HG03060 (cell line): ENCODE results near the gene WDR74.
"Not testable (repeated sequence)": the region's sequence is repeated elsewhere in the genome, so short reads cannot be mapped to it uniquely, and the experiment has no call there.

Experiments
- ATAC-seq: cut with Tn5 transposase; IDR thresholded peaks from one replicate; pipeline ENCODE4 v1.9.1; 2021; ENCODE audit warnings: low read depth, moderate number of reproducible peaks; ENCODE audit not compliant: unreplicated experiment

WDR74 gene

DNA sequence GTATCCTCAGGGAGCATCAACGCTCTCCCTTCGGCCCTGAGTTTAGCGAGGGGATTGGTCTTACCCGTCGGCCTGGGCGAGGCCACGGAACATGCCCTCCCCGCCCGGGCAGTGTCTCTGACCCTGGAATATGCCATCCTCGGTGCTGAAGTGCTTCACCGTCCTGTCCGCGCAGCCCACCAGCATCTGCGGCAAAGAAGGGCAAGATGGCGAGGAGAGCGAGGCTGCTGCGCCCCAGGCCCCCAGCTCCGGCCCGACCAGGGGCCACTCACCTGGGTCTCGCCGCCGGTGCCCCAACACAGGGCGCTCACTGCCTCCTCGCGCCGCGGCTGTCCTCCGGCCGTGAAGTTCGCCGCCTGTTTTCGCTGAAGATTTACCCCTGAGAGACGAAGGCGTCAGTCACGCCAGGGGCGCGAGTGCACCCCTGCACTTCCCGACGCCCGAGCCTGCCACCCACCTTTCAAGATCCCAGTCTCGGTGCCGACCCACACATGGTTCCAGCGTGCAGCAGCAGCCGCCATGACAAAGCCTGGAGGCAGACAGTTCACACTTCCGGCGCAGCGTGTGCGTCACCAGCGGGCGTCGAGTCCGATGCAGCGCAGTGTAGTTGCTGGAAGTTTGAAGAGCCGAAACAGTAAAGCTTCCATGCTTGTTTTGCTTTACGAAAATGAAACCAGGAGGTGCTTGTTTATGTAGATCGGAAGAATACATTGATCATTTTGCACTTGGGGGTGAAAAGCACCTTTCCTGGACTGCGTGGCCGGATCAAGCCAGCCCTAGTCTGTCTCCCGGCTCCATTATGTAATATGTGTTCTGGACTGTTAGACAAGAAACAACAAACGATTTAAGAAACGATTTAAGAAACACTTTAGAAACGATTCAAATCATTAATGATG, at the start of gene WDR74:
TSS of gene WDR74 (minus strand) at position 541 of the 896 bp plus-strand sequence. CDS start at position 521, 20 bp downstream.
- ATAC-seq, result peak; percentile 31

DNA sequence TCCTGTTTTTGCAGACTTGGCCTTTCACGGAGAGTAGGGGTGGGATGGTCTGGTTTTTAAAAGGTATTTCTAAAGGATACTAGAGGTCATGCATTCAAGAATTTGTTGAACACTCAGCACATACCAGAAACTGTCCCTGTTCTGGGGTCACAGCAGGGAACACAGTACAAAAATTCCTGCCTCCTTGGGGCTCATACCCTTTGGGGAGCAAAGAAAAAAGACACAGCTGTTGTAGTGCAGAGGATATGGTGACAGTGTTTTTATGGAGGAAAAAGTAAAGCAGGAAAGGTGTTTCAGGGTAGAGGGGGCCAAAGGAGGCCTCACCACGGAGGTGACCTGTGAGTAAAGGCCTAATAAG, 49.7 kb upstream of the WDR74 start:
- no peak for ATAC-seq

DNA sequence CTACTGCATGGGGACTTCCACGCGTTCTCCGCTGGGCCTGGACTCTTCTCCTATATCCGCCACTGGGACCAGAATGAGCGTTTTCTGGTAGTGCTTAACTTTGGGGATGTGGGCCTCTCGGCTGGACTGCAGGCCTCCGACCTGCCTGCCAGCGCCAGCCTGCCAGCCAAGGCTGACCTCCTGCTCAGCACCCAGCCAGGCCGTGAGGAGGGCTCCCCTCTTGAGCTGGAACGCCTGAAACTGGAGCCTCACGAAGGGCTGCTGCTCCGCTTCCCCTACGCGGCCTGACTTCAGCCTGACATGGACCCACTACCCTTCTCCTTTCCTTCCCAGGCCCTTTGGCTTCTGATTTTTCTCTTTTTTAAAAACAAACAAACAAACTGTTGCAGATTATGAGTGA, 49.0 kb upstream of the WDR74 start:
- no peak for ATAC-seq

DNA sequence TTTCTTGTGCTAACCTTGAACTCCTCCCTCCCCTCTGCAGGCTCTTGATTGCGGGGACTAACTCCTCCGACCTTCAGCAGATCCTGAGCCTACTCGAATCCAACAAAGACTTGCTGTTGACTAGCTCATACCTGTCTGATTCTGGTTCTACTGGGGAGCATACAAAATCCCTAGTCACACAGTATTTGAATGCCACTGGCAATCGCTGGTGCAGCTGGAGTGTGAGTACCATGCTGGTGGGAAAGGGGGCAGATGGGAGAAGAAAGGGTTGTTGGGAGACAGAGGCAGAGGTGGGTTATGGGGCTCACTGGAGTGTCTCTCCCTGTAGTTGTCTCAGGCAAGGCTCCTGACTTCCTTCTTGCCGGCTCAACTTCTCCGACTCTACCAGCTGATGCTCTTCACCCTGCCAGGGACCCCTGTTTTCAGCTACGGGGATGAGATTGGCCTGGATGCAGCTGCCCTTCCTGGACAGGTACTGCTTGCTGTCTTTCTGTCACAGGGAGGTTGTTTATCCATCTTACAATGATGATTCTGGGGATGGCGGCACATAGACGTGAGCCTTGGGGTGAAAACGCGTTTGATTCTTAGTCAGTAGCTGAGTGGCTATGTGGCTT, 45.9 kb upstream of the WDR74 start:
- ATAC-seq, result no peak

DNA sequence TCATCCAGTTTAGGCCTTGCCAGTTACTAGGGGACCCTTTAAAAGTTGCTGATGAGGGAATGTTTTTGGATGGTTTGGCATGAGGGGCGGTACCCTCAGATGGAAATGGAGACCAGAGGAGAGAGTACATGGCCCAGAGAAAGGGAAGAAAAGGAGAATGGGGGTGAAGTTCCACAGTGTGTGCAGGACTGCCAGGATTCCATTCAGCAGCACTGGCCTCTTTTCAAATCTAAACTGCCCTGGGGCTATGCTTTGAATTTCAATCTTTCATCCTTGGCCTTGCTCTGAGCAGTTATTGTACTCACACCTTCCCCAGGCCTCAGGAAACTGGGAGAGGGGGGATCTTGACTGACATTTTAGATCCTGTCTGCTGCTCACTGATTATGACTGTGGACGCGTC, 44.3 kb upstream of the WDR74 start:
- ATAC-seq, result no peak

DNA sequence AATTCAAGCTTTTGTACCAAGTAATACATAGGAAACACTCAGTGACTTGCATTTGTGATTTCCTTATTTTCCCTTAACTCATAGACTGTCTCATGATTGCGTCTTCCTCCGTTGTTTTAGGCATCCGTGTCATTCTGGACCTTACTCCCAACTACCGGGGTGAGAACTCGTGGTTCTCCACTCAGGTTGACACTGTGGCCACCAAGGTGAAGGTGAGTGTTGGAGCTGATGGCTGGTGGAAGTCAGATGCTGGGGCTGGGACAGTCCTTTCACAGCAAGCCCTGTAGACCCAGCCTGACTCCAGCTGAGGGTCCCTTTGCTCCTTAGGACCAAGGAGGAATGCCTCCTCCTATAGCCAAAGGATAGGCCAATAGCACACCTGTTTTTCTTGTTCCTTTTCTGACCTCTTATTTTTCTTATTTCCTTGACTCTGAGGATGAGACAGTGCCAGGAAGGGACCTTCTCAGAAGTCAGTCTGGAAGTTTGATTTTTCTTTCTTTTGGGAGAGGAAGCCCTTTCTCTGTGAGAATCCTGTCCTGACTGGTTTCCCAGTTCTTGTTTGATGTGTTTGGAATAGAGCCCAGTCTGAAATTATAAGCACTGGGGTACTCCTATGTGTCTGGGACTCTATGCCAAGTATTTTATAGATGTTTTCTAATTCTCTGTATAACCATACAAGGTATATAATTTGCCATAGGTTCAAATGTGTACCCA, 43.6 kb upstream of the WDR74 start:
- ATAC-seq, result no peak

DNA sequence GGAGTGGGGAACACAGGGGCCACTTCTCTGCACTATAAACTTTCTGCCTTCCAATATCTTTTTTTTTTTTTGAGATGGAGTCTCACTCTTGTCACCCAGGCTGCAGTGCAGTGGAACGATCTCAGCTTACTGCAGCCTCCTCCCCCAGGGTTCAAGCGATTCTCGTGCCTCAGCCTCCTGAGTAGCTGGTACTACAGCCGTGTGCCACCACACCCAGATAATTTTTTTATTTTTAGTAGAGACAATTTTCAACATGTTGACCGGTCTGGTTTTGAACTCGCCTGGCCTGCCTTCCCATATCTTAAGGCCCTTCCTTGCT, 43.0 kb upstream of the WDR74 start:
- ATAC-seq, result no peak

DNA sequence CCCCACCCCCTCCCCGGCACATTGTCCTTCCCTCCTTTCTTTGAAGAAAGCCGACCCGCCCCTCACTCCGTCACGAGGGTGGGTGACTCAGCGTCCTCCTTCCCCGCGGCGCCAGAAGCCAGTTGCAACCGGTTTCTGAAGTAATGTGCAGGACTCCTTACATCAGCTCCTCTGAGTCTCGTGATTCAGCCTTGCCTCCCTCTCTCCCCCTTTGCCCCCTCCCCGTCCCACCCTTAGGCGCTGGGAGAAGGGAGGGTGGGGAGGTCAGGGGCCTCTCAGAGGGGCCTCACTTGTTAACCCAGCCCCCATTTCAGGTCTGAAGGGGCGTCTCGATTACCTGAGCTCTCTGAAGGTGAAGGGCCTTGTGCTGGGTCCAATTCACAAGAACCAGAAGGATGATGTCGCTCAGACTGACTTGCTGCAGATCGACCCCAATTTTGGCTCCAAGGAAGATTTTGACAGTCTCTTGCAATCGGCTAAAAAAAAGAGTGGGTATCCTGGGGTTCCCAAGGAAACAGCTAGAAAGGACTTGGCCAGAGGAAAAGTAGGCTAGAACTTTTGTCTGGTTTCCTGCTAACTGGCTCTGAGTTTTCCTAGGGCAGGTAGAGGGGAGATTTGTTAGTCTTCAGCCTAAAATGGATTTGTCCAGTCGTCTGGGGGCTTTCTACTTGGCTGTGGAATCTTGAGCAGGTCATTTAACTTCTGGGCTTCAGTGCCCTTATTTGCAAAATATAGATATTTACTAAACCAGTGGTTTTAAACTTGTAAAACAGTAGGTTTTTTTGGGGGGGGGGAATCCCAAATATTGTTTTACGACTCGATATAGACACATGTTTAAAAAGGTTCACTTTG, 42.4 kb upstream of the WDR74 start:
- ATAC-seq, result peak; percentile 25

DNA sequence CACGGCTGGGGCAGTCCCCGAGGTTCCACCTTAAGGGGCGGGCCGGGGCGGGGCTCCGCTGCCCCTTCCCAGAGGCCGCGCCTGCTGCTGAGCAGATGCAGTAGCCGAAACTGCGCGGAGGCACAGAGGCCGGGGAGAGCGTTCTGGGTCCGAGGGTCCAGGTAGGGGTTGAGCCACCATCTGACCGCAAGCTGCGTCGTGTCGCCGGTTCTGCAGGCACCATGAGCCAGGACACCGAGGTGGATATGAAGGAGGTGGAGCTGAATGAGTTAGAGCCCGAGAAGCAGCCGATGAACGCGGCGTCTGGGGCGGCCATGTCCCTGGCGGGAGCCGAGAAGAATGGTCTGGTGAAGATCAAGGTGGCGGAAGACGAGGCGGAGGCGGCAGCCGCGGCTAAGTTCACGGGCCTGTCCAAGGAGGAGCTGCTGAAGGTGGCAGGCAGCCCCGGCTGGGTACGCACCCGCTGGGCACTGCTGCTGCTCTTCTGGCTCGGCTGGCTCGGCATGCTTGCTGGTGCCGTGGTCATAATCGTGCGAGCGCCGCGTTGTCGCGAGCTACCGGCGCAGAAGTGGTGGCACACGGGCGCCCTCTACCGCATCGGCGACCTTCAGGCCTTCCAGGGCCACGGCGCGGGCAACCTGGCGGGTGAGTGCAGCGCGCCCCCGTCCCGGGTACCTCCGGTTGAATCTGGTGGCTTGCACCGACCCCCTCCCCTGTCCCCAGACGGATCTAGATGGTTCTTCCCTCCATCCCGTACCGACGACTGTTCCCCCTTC, 41.6 kb upstream of the WDR74 start, which contains the start of gene SLC3A2:
TSS of gene SLC3A2 (plus strand) at position 94 of the 776 bp plus-strand sequence. CDS start at position 222, 128 bp downstream.
- peak; percentile 44 for ATAC-seq

DNA sequence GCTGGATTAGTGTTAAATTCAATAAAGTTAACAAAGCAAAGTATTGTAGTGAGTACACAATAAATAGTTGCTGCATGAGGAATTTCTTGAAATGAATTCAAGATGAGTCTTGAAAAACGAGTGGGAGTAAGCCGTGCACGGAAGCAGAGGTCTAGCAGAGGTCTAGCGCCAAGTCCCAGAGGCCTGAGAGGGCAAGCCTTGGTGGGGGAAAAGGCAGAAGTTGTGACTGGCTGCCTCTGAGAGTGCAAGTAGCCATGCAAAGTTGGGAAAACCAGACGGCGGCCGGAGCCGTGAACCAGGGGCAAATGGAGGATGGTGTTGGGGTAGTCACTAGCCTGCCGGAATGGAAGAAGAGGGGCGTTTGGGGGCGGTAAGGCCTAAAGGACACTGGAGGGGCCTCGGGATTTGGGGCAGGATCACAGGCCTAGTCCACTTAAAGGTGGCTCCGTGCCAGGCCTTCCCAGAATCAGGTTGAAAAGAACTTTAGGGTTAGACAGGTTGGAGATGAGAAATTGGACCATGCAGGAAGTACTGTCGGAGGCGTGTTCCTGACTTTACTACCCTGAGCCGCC, 40.9 kb upstream of the WDR74 start:
- ATAC-seq, result no peak

DNA sequence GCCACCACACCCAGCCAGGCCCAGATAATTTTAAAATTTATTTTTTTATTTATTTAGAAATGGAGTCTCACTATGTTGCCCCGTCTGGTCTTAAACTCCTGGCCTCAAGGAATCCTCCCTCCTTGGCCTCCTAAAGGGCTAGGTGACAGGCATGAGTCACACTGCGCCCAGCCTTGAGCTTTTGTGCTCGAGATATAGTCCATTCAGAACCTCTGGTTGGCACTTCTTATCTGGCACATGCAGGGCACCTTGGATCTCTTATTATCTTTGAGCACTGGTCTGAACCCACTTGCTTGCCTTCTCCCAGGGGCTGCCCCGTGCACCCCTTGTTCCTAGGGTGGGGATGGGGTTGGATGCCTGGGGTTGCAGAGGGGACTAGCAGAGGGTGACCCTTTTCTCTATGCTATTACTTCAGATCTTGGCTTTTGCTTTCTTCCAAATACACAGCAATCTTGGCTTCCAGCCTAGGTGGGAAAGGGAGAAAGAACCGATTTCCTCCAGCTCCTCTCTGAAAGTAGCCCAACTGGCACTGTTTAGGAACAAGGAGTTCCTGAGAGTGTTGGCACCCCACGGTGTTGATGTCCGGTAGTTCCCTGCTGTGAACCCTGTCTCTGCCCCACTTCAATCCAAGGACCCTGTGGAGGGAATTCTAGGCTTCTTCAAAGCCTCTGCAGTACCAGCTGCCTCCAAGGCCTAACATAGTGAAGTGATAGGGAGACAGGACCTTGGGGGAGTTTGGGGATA, 40.0 kb upstream of the WDR74 start:
- ATAC-seq, result no peak

DNA sequence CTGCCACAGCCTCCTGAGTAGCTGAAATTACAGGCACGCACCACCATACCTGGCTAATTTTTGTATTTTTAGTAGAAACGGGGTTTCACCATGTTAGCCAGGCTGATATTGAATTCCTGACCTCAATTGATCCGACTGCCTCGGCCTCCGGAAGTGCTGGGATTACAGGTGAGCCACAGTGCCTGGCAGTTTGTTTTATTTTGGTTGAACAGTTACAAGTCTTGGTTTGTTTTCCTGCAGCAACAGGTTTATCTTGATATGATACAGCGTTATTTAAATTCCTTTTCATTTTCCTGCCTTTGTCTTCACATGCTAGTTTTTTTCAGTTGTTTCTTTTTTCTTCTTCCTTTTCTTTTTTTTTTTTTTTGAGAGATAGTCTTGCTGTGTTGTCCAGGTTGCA, 37.3 kb upstream of the WDR74 start:
- no peak for ATAC-seq

DNA sequence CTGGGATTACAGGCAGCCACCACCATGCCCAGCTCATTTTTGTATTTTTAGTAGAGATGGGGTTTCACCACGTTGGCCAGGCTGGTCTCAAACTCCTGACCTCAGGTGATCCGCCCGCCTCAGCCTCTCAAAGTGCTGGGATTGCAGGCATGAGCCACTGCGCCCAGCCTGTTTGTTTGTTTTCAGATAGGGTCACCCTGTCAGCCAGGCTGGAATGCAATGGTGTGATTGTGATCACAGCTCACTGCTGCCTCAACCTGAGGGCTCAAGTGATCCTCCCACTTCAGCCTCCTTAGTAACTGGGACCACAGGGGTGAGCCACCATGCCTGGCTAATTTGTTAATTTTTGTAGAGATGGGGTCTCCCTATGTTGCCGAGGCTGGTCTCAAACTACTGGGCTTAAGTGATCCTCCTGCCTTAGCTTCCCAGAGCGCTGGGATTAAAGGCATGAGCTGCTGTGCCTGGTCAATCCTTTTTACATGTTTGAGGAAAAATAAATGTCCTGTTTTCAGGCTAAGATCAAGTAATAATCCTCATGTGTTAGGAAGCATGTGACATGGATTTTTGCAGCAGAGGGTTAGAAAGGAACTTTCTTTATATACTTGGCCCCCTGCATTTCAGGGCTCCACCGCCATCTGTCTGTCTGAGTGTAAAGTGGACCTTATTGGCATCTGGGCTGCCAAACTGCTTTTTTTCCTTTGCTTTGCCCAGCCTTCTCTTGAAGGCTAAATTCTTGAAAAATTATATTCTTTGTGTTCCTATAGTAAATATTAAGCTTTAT, 36.5 kb upstream of the WDR74 start:
- no peak for ATAC-seq

DNA sequence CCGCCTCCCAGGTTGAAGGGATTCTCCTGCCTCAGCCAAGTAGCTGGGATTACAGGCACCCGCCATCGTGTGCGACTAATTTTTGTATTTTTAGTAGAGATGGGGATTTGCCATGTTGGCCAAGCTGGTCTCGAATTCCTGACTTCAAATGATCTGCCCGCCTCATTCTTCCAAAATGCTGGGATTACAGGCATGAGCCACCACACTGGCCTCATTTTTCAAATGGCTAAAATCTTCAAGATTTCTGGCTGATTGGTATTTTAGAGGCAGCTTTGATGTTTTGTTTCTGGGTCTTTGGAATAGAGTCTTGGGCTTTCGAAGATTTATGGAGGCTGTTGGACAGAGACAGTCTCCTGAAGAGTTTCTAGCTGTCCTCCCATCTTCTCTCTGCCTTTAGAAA, 35.5 kb upstream of the WDR74 start:
- no peak for ATAC-seq

DNA sequence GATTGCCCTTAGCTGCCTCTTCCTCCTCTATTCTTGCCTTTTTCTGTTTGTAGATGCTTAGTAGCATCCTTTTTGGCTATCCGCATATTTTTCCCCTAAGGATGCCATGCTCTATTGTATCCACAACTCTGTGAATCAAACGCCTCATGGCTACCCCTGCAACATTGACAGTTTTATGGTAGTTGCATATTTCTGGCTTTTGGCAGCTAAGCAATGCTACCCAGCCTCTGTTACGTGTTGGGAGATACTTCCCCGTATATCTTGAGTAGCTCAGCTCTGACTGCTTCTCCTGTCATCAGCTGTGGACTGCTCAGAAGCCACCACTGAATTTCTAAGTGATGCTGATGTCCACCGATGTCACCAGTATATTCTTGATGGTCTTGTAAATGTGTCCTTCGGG, 26.2 kb upstream of the WDR74 start:
- ATAC-seq, result no peak

DNA sequence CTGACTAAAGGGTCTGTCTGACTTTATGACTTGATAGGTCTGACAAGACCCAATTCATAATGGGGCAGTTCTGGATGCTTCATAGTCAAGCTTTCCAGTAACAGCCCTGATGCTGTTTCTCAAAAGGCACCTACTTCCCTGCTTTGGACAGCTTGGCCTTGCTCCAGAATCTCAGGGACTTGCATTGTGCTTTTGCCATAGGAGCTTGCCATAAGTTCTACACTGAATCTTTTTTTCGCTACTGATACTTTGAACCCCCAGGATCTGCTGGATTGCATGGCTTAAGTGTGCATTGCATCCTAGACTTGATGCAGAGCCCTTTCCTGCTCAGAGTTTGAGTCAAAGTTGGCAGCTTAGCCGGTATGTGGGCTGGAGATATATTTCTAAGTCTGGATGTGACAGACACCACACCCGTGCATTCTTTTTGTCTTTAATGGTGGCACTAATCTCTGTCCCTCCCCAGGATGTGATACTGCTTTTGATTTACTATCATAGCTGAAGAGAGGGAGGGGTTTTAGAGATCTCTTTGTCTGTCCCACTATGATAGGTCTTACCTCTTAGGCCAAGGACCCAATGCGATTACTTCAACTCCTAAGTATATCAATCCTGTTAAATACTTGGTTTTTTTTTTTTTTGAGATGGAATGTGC, 24.4 kb upstream of the WDR74 start:
- no peak for ATAC-seq

DNA sequence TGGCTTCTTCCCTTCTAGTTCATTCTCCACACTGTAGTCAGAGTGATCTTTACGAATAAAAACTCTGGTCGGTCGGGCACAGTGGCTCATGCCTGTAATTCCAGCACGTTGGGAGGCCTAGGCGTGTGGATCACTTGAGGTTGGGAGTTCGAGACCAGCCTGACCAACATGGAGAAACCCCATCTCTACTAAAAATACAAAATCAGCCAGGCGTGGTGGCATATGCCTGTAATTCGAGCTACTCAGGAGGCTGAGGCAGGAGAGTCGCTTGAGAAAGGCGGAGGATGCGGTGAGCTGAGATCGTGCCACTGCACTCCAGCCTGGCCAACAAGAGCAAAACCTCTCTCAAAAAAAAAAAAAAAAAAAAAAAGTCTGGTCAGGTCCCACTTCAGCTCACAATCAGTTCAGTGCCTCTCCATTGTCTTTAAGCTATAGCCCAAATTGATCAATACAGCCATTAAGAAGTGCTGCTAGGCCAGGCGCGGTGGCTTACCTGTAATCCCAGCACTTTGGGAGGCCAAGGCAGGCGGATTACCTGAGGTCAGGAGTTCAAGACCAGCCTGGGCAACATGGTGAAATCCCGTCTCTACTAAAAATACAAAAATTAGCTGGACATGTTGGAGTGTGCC, 22.3 kb upstream of the WDR74 start:
- ATAC-seq, result not testable (repeated sequence)
